ENCODE measurements around the gene TATDN3. TPM values are rescaled to one million over a fixed set of nuclear protein-coding genes. Genes with fewer than 3 reads are reported as not detected.

The TATDN3 gene
- total and polyA plus RNA-seq, 8 donors: 10.4 to 19.9 (median 15.3) TPM

DNA sequence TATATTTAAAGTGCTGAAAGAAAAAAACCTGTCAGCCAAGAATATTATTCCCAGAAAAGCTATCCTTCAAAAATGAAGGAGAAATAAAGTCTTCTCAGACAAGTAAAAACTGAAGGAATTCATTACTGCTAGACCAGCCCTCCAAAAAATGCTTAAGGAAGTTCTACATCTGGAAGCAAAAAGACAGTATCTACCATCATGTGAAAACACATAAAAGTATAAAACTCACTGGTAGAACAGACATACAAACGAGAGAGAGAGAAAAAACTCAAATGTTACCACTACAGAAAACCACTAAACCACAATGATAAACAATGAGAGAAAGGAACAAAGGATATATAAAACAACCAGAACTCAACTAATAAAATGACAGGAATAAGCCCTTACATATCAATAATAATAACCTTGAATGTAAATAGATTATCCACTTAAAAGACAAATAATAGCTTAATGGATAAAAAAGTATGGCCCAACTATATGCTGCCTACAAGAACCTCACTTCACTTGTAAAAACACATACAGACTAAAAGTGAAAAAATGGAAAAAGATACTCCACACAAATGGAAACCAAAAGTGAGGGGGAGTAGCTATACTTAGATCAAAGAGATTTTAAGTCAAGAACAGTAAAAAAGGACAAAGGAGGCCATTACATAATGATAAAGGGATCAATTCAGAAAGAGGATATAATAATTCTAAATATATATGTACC lies 22.1 kb upstream of the TATDN3 start:
- Histone ChIP-seq H3K4me1 (peaks cover 0 to 5% of the 10 kb centered on the region in 2 donors), H3K9me3 (peaks cover 0 to 40% of the 10 kb centered on the region in 2 donors), H3K27me3 (no peaks in the 10 kb centered on the region), H3K36me3 (peaks cover 0 to 14% of the 10 kb centered on the region in 2 donors), H3K27ac (no peak overlapping the region), H3K4me3 (no peak overlapping the region)
- intact Hi-C loops (cut with DNase I): no loop called here
- DNase-seq (no peak), ATAC-seq (no peak)
- TF ChIP-seq, protein P1, sequence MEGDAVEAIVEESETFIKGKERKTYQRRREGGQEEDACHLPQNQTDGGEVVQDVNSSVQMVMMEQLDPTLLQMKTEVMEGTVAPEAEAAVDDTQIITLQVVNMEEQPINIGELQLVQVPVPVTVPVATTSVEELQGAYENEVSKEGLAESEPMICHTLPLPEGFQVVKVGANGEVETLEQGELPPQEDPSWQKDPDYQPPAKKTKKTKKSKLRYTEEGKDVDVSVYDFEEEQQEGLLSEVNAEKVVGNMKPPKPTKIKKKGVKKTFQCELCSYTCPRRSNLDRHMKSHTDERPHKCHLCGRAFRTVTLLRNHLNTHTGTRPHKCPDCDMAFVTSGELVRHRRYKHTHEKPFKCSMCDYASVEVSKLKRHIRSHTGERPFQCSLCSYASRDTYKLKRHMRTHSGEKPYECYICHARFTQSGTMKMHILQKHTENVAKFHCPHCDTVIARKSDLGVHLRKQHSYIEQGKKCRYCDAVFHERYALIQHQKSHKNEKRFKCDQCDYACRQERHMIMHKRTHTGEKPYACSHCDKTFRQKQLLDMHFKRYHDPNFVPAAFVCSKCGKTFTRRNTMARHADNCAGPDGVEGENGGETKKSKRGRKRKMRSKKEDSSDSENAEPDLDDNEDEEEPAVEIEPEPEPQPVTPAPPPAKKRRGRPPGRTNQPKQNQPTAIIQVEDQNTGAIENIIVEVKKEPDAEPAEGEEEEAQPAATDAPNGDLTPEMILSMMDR (IDR thresholded peaks at IDR 0.05): no peak

DNA sequence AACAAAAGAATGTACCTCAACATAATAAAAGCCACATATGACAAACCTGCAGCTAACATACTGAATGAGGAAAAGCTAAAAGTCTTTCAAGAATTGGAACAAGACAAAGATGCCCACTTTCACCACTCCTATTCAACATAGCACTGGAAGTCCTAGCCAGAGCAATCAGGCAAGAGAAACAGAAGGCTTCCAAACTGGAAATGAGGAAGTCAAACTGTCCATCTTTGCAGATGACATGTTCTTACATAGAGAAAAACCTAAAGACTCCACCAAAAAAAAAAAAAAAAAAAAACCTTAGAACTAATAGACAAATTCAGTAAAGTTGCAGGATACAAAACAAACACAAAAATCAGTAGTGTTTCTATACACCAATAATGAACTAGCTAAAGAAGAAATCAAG lies 20.4 kb upstream of the TATDN3 start:
- ATAC-seq: no peak
- H3K27me3 ChIP-seq: no peaks in the 10 kb centered on the region

DNA sequence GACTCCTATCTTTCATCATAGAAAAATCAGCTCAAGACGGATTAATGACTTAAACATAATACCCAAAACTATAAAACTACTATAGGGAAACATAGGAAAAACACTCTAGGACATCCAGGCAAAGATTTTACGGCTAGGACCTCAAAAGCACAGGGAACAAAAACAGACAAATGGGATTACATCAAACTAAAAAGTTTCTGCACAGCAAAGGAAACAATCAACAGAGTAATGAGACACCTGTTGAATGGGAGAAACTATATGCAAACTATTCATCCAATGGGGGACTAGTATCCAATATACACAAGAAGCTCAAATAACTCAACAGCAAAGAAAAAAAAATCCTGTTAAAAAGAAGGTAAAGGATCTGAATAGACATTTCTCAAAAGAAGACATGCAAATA lies 18.7 kb upstream of the TATDN3 start:
- DNase-seq (no peak), ATAC-seq (no peak)
- Histone ChIP-seq H3K4me3 (no peak overlapping the region), H3K36me3 (peaks cover 0 to 9% of the 10 kb centered on the region in 2 donors), H3K9me3 (peaks cover 0 to 27% of the 10 kb centered on the region in 2 donors), H3K27me3 (no peaks in the 10 kb centered on the region), H3K27ac (no peak overlapping the region), H3K4me1 (peaks cover 0 to 12% of the 10 kb centered on the region in 2 donors)
- TF ChIP-seq, protein P1 (IDR thresholded peaks at IDR 0.05): no peak
- intact Hi-C loops (cut with DNase I): no loop called here

More for the DNA sequence above, 20.4 kb upstream of the TATDN3 start:
- H3K9me3 ChIP-seq: peaks cover 0 to 40% of the 10 kb centered on the region in 2 donors
- H3K36me3 ChIP-seq: peaks cover 0 to 9% of the 10 kb centered on the region in 2 donors
- intact Hi-C loops (cut with DNase I): no loop called here
- H3K27ac ChIP-seq: no peak overlapping the region
- TF ChIP-seq, protein P1 (IDR thresholded peaks at IDR 0.05): no peak
- no peak overlapping the region for H3K4me3 ChIP-seq
- peaks cover 0 to 12% of the 10 kb centered on the region in 2 donors for H3K4me1 ChIP-seq
- no peak for DNase-seq

DNA sequence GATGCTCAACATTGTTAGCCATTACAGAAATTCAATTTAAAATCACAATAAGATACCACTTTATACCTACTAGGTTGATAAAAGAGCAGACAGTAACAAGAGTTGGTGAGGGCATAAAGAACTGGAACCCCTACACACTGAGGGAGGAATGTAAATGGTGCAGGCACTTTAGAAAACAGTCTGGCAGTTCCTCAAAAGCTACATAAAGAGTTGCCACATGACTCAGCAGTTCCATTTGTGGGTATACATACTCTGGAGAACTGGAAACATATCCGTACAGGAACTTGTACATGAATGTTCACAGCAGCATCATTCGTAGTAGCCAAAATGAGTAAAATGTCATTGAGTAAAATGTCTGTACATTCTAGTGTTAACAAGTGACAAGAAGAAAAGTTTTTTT lies 17.1 kb upstream of the TATDN3 start:
- peak; percentile 57 for ATAC-seq
- H3K9me3 ChIP-seq: peaks cover 0 to 13% of the 10 kb centered on the region in 2 donors
- DNase-seq: no peak
- H3K36me3 ChIP-seq: peaks cover 0 to 5% of the 10 kb centered on the region in 2 donors
- H3K4me1 ChIP-seq: peaks cover 0 to 12% of the 10 kb centered on the region in 2 donors
- no peaks in the 10 kb centered on the region for H3K27me3 ChIP-seq
- TF ChIP-seq, protein P1 (IDR thresholded peaks at IDR 0.05): no peak
- H3K27ac ChIP-seq: peak overlapping the region in 1 of 2 donors; percentile 43
- intact Hi-C loops (cut with DNase I): no loop called here
- no peak overlapping the region for H3K4me3 ChIP-seq

DNA sequence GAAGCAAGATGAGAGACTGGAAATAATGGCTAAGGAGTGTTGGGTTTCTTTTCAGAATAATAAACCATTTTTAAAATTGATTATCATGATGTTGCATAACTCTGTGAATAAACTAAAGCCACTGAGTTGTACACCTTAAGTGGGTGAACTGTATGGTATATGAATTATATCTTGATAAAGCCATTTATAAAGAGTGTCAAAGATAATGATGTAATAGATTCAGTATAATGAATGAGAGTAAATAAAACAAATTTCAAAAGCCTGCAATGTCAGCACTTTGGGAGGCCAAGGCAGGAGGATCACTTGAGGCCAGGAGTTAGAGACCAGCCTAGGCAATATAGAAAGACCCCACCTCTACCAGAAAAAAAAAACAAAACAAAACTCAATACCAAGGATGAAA lies 16.5 kb upstream of the TATDN3 start:
- TF ChIP-seq, protein P1 (IDR thresholded peaks at IDR 0.05): no peak
- Histone ChIP-seq H3K27me3 (no peaks in the 10 kb centered on the region), H3K4me3 (no peak overlapping the region), H3K27ac (no peak overlapping the region), H3K36me3 (peaks cover 0 to 4% of the 10 kb centered on the region in 2 donors), H3K9me3 (peaks cover 0 to 6% of the 10 kb centered on the region in 2 donors), H3K4me1 (peaks cover 0 to 12% of the 10 kb centered on the region in 2 donors)
- ATAC-seq (no peak), DNase-seq (no peak)
- intact Hi-C loops (cut with DNase I): no loop called here

Measured in left lung (tissue), 10 donors.